ENCODE results near the gene ISCU.

Gene ISCU

DNA sequence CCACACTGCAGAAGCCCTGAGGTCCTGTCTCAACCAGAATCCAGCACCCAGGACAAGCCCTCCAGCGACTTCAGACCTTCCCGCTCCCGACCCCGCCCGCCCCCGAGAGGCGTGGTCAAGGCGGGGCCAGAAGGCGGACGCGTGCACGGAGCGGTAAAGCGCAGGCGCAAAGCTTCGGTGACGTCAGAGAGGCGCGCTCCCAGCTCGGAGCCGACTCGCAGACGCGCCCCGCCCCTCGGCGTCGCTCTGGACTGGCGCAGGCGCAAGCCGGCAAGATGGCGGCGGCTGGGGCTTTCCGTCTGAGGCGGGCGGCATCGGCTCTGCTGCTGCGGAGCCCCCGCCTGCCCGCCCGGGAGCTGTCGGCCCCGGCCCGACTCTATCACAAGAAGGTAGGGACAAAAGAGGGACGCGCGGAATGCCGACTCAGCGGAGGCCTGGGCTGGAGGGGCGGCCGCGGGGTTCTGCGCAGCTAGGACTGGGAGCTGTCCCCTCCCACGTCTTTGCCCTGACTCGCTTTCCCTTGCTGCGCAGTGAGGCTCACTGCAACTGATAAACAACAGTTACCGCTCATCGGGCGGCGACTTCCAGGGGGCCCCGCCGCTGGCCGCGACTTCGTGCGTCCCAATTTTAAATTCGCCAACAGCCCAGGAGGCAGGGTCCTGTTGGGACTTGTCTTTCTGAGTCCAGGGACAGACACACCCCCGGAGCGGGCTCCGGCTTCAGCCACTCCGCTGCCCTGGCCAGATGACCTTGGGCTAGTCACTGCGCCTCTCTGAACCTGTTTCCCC is at the start of gene ISCU:
ISCU (plus strand) TSS at position 249 of the 788 bp plus-strand sequence; CDS start at position 276, 27 bp downstream.
- peak; percentile 79 for DNase-seq

DNA sequence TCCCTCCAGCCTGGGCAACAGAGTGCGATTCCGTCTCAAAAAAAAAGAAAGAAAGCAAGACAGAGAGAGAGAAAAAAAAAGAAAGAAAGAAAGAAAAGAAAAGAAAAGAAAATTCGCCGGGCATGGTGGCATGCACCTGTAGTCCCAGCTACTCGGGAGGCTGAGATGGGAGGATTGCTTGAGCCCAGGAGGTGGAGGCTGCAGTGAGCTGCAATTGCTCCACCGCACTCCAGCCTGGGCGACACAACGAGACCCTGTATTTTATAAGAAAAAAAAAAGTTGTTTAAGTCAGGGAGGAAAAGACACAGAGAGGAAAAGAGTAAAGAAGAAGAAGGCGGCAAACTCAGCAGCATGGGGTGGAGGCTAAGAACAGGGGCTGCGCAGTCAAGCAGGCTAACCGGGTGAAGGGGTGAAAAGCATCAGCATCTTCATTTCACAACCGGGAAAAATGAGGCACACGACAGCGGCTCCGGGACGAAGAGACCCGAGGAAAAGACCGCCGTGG is 47.9 kb upstream of the ISCU start:
- no peak for DNase-seq

DNA sequence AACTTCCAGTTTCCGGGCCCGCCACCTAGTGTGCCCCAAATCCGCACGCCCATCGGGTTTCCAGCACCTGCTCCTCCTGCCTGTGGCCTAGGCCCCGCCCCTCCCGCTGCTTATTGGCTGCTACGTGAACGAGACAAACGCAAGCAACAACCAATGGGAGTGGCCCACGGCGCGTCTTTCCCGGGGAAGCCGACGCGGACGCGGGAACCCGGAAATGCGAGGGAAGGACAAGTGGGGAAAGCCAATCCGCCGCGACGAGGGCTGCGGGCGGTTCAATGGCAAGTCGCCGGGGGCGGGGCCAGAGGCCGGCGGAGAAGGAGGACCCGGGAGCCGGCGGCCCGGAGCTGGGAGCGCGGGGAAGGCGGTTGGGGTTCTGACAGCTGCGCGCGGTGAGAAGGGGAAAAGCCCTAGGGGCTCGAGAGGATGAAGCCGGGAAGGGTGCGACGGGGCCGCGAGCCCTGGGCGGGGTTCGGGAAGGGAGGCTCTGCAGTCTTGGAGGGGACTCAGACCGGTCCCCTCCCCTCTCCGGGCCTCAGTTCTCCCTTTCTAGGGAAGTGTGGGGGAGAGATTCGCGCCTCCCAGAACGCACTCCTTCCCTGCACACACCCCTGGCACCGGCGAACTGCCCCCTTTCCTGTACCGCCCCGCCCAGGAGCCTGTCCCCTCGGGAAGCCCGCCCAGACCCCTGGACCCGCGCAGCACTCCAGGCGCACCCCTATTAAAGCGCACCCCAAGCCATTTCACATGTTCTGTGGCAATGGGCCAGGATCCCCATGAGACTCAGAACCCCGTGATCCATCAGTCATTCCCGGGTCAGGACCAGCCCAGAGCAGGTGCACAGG is 47.2 kb upstream of the ISCU start, which contains the start of gene FICD:
FICD (plus strand) TSS at position 305 of the 842 bp plus-strand sequence. CDS start 1,696 bp downstream, outside the sequence.
- DNase-seq: peak; percentile 88

DNA sequence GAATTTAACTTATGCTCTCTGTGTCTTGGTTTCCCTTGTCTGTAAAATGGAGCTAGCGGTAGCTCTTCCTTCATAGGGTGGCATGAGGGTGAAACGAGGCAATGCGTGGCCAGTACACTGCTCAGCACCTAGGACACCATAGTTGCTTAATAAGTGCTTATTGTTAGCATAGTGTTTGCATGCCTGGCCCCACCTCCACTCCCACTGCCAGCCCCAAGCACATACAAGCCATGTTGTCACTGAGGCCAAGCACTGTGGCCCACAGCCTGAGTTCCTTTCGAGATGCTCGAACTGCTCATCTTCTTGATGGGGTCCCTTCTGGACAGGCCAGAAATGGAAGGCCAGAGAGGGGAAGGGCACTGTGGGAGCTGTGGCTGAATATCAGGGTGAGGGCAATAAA is 46.5 kb upstream of the ISCU start:
- no peak for DNase-seq

DNA sequence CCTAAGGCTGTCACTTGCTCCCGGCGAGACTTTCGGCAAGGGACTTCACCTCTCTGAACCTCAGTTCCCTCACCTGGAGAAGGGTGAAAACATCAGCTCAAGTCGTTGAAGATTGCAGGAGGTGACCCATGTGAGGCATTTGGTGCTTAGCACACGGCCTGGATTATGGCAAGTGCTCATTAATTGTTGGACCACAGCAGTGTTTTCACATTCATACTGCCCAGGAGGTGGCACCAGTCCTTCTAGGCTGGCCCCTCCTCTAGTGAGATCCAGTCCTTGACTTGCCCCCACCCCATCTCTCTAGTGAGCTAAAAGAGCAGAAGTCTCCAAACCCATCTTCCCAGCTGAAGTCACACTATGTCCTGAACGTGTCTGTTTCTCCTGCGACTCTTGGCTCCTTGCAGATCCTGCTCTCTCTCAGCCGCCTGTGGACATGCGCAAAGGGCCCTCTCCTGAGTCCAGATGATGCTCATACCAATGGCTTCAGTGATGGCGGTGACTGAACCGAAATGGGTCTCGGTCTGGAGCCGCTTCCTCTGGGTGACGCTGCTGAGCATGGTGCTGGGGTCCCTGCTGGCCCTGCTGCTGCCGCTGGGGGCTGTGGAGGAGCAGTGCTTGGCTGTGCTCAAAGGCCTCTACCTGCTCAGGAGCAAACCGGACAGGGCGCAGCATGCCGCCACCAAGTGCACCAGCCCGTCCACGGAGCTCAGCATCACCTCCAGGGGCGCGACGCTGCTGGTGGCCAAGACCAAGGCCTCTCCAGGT is 45.7 kb upstream of the ISCU start:
- no peak for DNase-seq

DNA sequence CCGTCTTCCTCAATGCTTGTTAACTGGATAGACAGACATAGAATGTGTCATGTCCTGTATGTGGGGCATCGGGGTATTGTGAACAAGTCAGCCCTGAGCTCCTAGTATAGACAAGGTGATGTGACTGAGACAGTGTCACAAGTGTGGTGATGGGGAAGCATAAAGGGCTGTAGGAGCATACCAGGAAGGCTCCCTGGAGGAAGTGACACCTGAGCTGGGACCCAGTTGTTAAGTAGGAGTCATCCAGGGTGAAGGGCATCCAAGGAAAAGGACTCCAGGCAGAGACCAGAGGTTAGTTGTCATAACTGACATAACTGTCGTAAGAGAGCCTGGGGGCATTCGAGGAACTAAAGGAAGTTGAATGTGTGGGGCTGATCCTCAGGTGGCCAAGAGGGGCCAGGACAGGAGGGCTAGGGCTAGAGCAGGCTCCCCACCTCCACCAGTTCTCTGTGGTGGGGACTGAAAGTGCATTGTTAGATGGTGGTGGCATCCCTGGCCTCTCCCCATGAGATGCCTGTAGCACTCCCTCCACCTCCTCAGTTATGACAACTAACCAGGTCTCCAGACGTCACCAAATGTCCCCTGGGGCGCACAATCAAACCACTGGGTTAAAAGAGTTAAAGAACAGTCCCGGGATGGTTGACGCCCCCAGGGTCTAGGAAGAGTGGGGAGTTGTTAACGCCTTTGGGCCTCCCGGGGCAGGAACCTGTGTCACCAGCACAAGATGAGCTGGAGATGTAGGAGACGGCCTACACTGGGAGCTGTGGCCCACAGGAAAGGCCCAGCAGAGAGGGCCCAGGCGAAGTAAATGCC is 44.9 kb upstream of the ISCU start:
- no peak for DNase-seq

DNA sequence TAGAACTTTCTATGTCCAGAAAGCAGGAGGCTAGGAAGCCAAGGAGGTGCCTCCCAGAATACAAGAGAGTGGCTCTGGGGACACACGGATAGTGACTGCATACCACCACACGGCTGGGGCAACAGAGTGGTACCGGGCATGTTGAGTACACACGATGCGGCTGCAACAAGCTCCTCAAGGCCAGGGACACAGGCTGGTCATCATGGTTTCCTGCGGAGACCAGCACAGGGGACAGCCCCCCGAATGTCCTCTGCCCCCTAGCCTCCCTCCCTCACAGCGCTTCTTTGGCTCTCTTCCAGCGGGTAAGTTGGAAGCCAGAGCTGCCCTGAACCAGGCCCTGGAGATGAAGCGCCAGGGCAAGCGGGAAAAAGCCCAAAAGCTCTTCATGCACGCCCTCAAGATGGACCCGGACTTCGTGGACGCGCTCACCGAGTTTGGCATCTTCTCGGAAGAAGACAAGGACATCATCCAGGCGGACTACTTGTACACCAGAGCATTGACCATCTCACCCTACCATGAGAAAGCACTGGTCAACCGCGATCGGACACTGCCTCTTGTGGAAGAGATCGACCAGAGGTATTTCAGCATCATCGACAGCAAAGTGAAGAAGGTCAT is 44.2 kb upstream of the ISCU start:
- no peak for DNase-seq

DNA sequence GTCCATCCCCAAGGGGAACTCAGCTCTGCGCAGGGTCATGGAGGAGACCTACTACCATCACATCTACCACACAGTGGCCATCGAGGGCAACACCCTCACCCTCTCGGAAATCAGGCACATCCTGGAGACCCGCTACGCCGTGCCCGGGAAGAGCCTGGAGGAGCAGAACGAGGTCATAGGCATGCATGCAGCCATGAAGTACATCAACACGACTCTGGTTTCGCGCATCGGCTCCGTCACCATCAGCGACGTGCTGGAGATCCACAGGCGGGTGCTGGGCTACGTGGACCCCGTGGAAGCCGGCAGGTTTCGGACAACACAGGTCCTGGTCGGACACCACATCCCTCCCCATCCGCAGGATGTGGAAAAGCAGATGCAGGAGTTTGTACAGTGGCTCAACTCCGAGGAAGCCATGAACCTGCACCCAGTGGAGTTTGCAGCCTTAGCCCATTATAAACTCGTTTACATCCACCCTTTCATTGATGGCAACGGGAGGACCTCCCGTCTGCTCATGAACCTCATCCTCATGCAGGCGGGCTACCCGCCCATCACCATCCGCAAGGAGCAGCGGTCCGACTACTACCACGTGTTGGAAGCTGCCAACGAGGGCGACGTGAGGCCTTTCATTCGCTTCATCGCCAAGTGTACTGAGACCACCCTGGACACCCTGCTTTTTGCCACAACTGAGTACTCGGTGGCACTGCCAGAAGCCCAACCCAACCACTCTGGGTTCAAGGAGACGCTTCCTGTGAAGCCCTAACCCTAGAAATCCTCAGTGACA is 43.5 kb upstream of the ISCU start:
- DNase-seq: no peak

DNA sequence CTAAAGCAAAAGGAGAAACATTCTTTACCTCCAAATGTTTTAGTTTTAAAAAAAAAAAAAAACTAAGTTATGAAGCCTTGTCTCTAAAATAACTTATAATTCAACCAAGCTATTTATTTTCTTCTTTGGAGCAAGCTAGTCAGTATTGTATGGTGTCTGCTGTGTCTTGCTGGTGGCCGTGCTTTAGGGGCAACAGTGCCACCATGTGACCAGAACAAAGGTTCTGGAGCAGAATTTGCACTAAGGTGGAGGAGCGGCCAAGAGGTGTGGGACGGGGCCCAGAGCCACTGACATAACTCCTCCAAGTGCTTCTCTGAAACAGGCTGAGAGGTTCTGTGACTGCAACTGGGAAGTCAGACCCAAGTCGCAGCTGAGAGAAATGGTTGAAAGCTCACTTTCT is 42.8 kb upstream of the ISCU start:
- DNase-seq: peak; percentile 60

DNA sequence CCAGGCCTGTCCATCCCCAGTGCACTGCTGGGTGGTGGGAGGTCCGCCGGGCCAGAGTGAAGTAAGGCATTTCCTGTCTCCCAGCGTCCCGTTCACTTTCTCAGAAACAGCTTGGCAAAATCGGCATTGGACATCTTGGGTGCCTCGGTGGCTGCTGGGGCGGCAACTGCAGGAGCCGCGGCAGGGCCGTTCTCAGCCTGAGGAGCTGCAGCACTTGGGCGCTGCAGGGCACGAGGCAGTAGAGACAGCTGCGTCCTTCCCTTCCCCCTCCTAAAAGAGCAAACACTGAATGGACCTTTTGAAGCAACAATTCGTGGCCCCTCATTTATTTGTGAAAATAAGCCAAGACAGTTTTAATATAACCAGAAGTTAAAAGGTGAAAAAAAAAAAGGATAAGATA is 39.0 kb upstream of the ISCU start:
- no peak for DNase-seq

DNA sequence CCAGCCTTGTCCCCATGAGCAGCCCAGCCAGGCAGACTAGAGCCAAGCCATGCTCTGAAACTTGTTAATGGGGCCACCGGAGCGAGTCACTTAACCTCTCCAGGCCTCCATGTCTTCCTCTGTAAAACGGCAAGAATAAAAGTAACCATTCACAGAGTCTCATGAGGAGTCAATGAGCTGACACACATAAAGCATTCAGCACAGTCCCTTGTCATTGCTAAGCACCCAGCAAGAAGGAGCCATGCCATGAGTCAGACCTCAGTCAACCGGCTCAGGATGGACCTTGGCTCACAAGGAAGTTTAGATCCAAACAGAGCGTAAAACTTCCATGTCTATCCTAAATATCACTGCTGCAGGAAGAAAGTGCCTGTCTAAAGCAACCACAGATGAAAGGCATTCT is 36.7 kb upstream of the ISCU start:
- DNase-seq: no peak

DNA sequence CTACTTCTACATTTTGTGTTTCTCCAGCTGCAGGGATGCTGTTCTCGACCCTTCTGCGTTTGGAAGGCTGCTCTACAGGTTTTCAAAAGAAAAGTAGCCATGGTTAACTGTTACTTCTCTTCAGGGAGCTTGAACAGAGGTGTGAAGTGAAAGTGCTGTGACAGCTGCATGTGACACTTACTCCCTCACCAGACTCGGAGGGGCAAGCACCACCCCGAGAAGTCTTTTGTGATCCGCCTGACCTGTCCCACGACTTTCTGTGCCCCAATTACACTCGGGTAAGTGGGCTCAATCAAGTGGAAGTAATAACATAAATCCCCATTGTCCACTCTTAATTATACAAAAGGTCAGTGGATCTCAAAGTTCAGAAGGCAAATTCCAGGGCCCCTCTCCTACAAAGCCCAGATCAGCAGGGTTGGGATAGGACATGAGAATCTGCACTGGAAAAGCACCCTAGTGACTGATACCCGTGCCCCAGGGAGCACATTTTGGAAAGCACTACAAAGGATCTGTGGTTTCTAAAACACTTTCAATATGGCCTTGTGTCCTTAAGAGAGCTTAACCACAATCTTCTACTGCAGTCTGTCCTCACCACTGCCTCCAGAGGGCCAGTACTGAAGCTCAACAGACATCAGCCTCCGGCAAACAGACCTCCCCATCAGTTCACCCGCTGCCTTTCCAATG is 35.8 kb upstream of the ISCU start:
- no peak for DNase-seq

DNA sequence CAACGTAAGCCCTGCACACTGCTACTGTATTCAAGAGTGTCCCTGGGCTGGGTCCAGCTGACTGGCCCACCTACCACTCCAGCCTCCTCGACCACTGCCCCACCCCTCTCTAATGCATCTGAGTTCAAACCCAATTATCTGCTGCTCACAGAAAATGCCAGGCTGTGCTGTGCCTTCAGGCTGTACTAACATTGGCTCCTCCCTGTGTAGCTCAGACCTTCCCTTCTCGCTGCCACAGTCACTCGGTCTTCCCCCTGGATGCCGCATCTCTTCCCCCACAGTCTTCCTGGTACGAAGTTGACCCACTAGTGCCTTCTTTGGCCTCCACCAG is 35.3 kb upstream of the ISCU start:
- no peak for DNase-seq

DNA sequence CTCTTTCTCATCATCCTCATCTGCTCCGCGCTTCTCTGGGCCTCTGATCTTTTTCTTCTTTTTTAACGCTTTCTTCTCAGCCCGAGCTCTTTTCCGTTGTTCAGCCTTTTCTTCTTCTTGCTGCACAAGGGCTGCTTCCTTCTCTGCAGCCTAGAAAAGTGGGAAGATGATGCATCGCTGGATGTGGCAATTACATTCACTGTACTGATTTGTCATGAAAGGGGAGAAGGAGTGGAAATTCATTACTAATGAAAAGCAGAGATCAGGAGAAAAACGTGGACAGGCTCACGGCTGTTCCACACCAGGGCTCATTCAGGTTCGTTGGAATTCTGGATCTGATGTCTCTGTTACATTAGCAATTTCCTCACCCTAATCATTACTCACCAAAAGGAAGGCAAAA is 32.2 kb upstream of the ISCU start:
- DNase-seq: no peak

DNA sequence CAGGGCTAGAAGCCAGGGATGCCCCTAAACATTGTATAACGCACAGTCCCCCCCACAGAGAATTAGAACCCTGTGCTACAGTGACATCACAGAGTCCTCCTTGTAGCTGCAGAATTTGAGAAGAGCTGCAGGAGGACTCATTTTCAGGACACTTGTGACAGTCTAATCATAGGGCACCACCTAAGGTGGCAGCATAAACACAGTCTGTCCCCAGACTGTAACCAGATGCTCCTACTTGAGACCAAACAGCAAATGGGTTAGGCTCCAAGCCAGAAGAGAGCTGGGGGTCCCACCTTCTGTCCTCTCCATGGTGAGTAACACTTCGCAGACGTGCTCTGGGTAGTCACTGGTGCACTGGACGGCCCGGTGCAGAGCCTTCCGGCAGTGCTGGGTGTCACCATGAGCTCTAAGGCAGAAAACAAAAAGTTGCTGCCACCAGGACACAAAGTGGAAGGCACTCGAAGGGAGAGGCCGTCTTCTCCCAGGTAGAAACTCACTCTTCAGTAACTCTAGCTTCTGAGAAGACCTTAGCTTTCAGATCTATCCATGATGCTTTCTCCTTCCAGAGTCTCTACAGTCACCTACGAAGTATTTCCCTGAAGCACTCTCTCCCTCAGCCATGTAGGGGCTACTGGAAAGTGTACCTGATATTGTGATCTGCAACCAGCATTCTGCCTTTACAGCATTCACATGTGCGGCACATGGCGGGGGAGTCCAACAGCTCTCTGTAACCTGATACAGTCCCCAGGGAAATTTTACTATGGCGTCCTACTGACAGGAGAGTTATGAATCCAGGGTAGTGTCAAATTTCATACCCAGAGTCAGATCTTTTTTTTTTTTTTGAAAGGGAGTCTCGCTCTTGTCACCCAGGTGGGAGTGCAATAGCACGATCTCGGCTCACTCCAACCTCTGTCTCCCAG is 30.2 kb upstream of the ISCU start:
- DNase-seq: no peak

DNA sequence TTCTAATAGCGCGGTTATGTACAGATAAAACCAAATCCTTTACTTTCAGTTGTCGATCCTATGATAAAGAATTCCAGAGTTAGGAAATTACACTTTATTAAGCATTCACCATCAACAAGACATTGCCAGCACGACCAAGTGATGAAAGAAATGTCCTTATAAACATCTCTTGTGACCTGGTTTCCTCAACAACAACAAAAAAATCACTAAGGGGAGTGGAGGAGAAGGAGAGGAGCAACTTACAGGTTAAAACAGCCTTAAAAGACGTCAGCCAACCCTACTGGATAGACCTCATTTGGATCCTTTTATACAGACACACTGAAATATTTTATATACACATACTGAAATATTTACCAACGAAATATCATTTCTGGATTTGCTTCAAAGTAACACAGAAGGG is 24.2 kb upstream of the ISCU start:
- no peak for DNase-seq

DNA sequence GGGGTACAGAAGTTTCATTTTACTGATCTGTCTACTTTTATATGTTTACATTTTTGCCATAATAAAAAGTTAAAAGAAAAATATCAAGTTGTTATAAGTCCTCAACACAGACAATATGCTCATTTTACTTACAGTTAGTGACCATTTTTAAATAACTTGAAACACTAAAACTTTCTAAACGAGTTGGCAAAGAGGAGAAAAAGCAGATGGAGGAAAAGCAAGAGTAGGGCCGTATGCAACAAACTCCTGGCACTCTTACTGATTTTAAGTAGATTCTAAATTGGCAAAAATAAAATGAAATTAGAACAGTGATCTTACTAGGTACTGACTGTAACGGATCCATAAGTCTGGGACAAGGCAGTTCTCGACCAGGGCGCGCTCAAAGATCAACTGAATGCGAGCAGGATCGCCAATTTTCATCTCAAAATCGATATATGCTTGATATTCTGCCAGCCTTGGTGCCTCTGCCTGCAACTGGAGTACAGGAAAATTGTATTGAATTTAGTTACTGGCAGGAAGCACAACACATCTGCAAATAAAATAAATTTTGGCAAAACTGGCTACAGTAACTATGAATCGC is 23.7 kb upstream of the ISCU start:
- DNase-seq: no peak

DNA sequence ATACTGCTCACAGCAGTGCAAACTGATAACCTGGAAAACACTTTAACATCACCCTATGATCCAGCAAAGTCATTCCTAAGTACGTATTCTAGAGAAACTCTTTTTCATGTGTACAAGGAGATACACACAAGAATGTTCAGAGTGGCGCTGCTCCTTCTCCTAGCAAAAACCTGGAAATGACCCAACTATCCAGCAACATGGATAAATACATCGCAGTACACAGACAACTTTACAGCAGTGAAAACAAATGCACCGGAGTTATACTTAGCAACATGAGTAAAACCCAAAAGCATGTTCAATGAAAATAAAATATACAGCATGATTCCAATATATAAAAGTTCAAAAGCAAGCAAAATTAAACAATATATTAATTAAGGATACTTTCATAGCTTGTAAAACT is 20.1 kb upstream of the ISCU start:
- no peak for DNase-seq

DNA sequence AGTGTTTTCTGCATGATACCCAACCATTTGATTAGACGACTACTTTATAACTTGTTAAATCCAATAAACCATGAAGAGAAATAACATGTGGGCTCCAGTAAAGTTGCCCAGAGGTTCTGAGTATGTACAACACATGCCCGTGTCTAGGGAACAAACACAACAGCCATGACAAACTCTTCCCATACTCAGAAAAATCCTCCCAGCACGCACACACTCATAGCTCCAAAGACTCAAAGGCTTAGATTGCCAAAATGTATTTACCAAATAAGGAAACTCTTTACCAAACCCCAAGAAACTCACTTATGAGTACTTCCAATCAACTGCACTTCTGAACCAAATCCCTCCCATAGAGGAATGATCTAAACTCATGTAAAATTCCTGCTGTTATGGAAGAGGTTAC is 18.7 kb upstream of the ISCU start:
- DNase-seq: no peak
